HPDE6-E6E7 (cell line): ENCODE data around the gene HAGHL.
A peak's percentile ranks its signal among the peaks of the same experiment; 100 is the strongest.

ENCODE experiments used
- DNase-seq: peaks from one replicate; pipeline ENCODE4 v3.0.0; 2011; ENCODE audit warnings: missing footprints; ENCODE audit errors: extremely low spot score

Gene HAGHL

GRCh38 chr16:720990-721764 lies 5.7 kb upstream of the HAGHL start, which contains the start of gene ANTKMT:
TSS of gene ANTKMT (plus strand) at chr16:721146. CDS start at chr16:721275, 129 bp downstream.
- DNase-seq = peak; percentile 83

- no peak for DNase-seq
Measured at GRCh38 chr16:721765-722540, 5.0 kb upstream of the HAGHL start.

GRCh38 chr16:722835-723633 lies 3.9 kb upstream of the HAGHL start:
- no peak for DNase-seq

- no peak for DNase-seq
Measured at GRCh38 chr16:723695-724094, 3.2 kb upstream of the HAGHL start.

- DNase-seq = no peak
Measured at GRCh38 chr16:724188-725040, 2.5 kb upstream of the HAGHL start.

GRCh38 chr16:725041-725376 lies 1.9 kb upstream of the HAGHL start:
- DNase-seq = no peak

GRCh38 chr16:725463-726187 lies 1.3 kb upstream of the HAGHL start:
- no peak for DNase-seq

- DNase-seq = no peak
Measured at GRCh38 chr16:726188-726437, 793 bp upstream of the HAGHL start.

- DNase-seq = no peak
Measured at GRCh38 chr16:727291-727977, 528 bp downstream of the HAGHL start.

- DNase-seq = peak; percentile 67
Measured at GRCh38 chr16:728131-728889, 1.4 kb downstream of the HAGHL start.

GRCh38 chr16:728890-729744 lies 2.2 kb downstream of the HAGHL start:
- DNase-seq = no peak

- no peak for DNase-seq
Measured at GRCh38 chr16:729768-730665, 3.1 kb downstream of the HAGHL start.

GRCh38 chr16:730666-731509 lies 4.0 kb downstream of the HAGHL start:
- DNase-seq = no peak

GRCh38 chr16:732332-732731 lies 5.4 kb downstream of the HAGHL start:
- DNase-seq = no peak

- DNase-seq = no peak
Measured at GRCh38 chr16:732936-733335, 6.0 kb downstream of the HAGHL start.

GRCh38 chr16:733382-734207 lies 6.7 kb downstream of the HAGHL start:
- DNase-seq = no peak
